ENCODE measurements around the gene MEIOSIN.

DNA sequence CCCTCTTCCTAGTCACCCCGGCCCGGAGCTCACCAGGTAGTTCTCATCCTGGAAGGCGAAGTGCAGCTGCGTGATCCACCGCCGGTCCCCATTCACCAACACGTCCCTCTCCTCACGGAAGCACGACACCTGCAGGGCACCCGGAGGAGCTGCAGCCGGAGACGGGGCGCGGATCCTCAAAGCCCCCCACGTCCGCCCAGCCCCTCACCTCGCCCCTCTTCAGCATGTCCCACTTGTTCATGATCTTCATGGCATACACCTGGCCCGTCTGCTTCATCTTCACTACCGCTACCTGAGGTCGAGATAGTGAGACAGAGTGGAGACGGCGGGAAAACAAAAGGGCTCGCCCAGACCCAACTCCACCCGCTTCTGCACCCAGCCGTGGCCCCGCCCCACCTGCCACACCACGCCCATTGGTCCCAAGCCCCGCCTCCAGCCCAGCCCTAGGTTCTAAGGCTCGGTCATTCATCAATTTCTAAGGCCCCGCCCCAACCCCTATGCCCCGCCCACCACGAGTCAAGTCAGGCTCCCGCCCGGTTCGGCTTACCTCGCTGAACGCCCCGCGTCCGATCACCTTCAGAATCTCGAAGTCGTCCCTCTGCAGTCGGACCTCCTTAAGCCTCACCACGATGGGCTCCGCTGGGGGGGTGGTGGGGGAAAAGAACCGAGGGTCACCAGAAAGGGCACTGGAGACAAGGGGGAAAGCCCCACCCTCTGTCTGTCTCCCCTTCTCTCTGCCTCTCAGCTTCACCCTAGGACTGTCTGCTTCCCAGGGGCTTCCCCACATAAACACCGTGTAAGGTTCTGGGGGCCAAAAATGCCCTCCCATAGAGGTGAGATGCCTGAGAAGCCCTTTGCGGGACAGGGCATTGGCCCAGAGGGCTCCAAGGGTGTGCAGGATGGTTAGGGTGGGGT lies 46.2 kb downstream of the MEIOSIN start:
- TF ChIP-seq, protein P1, sequence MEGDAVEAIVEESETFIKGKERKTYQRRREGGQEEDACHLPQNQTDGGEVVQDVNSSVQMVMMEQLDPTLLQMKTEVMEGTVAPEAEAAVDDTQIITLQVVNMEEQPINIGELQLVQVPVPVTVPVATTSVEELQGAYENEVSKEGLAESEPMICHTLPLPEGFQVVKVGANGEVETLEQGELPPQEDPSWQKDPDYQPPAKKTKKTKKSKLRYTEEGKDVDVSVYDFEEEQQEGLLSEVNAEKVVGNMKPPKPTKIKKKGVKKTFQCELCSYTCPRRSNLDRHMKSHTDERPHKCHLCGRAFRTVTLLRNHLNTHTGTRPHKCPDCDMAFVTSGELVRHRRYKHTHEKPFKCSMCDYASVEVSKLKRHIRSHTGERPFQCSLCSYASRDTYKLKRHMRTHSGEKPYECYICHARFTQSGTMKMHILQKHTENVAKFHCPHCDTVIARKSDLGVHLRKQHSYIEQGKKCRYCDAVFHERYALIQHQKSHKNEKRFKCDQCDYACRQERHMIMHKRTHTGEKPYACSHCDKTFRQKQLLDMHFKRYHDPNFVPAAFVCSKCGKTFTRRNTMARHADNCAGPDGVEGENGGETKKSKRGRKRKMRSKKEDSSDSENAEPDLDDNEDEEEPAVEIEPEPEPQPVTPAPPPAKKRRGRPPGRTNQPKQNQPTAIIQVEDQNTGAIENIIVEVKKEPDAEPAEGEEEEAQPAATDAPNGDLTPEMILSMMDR (IDR thresholded peaks at IDR 0.05; ENCODE audit: low read depth, low read length, poor library complexity, severe bottlenecking), result peak; percentile 95
- TF ChIP-seq EZH2phosphoT487 (IDR thresholded peaks at IDR 0.05; ENCODE audit: borderline replicate concordance, low read length), result no peak
